Measurements from ENCODE around the gene UGT2A1. TPM values are rescaled to one million over a fixed set of nuclear protein-coding genes. Genes with fewer than 3 reads are reported as not detected.

Gene UGT2A1
- polyA plus RNA-seq, 1 experiment: not detected

- Histone ChIP-seq H3K27ac (ENCODE audit: low read depth, low read length) (no peak overlapping the region), H3K4me3 (ENCODE audit: low read depth, low read length) (no peak overlapping the region), H3K27me3 (ENCODE audit: control insufficient read depth, insufficient read depth, low read length) (no peaks in the 10 kb centered on the region), H3K9me3 (ENCODE audit: control insufficient read depth, insufficient read depth, low read length) (no peaks in the 10 kb centered on the region)
- ChIA-PET CTCF (no interaction called here), POLR2A (no interaction called here)
- DNase-seq (ENCODE audit: low read depth, low spot score): no peak
- TF ChIP-seq, protein P1, sequence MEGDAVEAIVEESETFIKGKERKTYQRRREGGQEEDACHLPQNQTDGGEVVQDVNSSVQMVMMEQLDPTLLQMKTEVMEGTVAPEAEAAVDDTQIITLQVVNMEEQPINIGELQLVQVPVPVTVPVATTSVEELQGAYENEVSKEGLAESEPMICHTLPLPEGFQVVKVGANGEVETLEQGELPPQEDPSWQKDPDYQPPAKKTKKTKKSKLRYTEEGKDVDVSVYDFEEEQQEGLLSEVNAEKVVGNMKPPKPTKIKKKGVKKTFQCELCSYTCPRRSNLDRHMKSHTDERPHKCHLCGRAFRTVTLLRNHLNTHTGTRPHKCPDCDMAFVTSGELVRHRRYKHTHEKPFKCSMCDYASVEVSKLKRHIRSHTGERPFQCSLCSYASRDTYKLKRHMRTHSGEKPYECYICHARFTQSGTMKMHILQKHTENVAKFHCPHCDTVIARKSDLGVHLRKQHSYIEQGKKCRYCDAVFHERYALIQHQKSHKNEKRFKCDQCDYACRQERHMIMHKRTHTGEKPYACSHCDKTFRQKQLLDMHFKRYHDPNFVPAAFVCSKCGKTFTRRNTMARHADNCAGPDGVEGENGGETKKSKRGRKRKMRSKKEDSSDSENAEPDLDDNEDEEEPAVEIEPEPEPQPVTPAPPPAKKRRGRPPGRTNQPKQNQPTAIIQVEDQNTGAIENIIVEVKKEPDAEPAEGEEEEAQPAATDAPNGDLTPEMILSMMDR (IDR thresholded peaks at IDR 0.05; ENCODE audit: low read depth, low read length): no peak
Observed at GRCh38 chr4:69546134-69546765, 106.8 kb downstream of the UGT2A1 start.

Small RNAs within 50 kb of the gene (small RNA-seq; reads per million reads assigned to genes)
- not detected for gene UGT2A2 (ENCODE audit: insufficient read length, low read depth)

Other genes with a start within 250 kb of the UGT2A1 start
- not detected in 2 replicates for gene UGT2B4, start 157.3 kb downstream of the UGT2A1 start, polyA plus RNA-seq (2011; rRNA removed)
- gene UGT2A2, start 13.6 kb downstream of the UGT2A1 start, polyA plus RNA-seq (2011; rRNA removed): not detected in 2 replicates
- not detected in 2 replicates for gene SULT1B1, start 107.4 kb upstream of the UGT2A1 start, polyA plus RNA-seq (2011; rRNA removed)
- gene SULT1E1, start 206.9 kb upstream of the UGT2A1 start, polyA plus RNA-seq (2011; rRNA removed): not detected in 2 replicates